GM23248 (cell line): ENCODE results near the gene PTPRN2.

Experiments used
- EZH2 ChIP-seq: fragments of 200-600 bp; sonication (generic); IDR thresholded peaks from 2 replicates; pipeline ENCODE4 v1.6.1; 2018; ENCODE audit warnings: antibody characterized with exemption, mild to moderate bottlenecking; ENCODE audit not compliant: insufficient read depth, poor library complexity, severe bottlenecking
- EZH2phosphoT487 ChIP-seq: fragments of 200-600 bp; sonication (generic); IDR thresholded peaks from 2 replicates; pipeline ENCODE4 v1.6.1; 2018; ENCODE audit warnings: antibody characterized with exemption, moderate library complexity, mild to moderate bottlenecking, low read depth; ENCODE audit not compliant: insufficient read depth

- no peak for TF ChIP-seq EZH2
- no peak for TF ChIP-seq EZH2phosphoT487
Observed at GRCh38 chr7:158031867-158032308, 555.7 kb downstream of the PTPRN2 start.
